GM19467 (cell line): Measurements from ENCODE around the gene ABHD17B.
"Not testable (repeated sequence)": the region's sequence is repeated elsewhere in the genome, so short reads cannot be mapped to it uniquely, and the experiment has no call there.

Experiments
- ATAC-seq: cut with Tn5 transposase; IDR thresholded peaks from one replicate; pipeline ENCODE4 v1.9.1; 2021; ENCODE audit warnings: mild to moderate bottlenecking, moderate library complexity; ENCODE audit not compliant: unreplicated experiment

The ABHD17B gene

DNA sequence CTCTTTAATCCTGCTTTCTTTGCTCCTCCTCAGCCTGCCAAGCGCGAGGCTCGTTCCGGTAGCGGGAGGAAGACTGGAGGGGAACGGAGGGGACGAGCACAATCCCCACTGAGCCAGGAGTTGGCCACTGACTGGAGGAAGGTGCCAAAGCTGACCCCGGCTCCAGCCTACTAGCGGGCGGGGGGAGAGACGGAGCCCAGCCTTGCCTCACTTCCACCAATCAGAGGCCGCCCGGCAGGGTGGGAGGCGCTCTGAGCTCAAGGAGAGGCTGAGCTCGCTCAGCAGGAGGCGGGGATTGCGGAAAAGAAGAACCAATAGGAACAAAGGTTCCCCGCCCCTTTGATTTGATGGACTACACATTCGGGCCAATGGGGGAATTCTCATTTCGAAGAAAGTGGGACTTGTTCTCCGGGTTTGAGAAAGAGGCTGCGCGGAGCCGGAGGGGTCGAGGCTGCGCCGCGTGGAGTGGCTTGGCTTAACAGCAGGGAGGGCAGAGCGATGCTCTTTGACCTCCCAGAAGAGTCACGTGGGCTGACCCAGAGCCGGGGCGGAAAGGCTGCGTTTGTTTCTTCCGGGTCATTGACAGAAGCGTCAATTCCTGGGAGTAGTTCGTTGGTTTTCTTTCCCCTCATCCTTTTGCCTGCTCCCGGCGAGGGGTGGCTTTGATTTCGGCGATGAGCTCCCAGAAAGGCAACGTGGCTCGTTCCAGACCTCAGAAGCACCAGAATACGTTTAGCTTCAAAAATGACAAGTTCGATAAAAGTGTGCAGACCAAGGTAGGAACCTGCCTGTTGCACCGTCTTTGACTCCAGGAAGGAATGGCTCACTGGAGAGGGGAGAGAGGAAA lies at the start of gene ABHD17B, which contains the start of gene C9orf85:
TSS of gene ABHD17B (minus strand) at position 133 of the 847 bp plus-strand sequence. CDS start 36,113 bp downstream, outside the sequence.
TSS of gene C9orf85 (plus strand) at position 579 of the 847 bp plus-strand sequence. CDS start at position 675, 96 bp downstream.
- peak; percentile 93 for ATAC-seq

DNA sequence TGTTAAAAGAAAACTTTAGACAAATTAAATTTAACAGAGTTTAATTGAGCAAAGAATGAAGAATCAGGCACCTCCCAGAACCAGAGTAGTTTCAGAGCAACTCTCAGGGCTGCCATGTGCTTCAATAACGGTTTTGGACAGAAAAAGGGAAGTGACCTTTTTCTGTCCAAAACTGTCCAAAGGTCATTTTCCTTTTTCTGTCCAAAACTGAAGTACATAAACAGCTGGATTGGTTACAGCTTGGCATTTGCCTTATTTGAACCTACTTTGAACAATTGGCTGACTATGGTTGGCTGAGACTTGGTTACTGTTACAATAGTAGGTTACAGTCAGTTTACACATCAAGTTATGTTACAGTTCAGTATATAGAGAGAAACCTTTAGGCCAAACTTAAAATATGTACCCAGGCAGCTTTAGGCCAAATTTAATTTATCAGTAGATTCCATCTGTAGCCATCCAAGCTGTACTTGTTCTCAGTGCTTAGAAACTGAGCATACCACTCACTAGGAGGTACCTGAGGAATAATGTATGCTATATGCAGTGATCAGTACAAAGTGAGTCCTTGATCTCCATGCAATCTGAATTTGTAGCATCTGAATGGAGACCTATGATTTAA lies 44.4 kb upstream of the ABHD17B start:
- peak; percentile 68 for ATAC-seq

DNA sequence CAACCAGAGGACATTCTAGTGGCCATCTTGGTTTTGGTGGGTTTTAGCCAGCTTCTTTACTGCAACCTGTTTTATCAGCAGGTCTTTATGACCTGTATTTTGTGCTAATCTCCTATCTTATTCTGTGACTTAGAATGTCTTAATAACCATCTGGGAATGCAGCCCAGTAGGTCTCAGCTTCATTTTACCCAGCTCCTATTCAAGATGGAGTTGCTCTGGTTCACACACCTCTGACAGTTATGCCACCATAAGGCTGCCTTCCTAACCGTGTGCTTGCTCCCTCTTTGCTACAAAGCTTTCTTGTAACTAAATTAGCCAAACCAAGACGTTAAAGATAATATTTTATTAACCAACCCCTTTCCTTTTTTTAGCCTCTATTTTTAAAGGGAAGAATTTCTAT lies 43.7 kb upstream of the ABHD17B start:
- not testable (repeated sequence) for ATAC-seq

DNA sequence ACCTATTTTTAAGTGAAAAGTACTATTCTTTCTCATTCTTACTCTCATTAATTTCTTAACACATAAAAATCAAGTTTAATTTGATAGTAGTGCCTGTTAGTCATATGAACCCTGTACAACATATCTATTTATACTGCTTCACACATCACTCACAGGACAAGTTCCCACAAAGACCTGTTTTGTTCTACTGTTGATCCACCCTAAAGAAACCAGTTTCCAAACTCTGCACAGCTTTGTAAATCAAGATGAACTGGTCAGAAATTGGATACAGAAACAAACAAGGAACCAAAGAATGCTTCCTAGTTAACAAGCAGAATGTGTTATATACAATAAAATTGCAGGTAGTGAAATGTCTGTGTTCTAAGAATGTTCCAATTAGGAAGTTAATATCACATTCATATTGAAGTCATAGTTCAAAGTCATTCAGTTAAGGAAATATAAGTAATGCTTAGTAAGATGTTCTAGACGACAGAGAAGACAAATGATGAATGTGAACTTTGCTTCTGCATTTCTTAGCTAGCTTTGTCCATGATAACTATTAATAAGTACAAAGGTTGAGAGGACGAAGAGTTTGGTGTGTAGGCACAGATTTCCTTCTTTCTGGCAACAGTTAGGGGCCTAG lies 33.9 kb upstream of the ABHD17B start:
- no peak for ATAC-seq

DNA sequence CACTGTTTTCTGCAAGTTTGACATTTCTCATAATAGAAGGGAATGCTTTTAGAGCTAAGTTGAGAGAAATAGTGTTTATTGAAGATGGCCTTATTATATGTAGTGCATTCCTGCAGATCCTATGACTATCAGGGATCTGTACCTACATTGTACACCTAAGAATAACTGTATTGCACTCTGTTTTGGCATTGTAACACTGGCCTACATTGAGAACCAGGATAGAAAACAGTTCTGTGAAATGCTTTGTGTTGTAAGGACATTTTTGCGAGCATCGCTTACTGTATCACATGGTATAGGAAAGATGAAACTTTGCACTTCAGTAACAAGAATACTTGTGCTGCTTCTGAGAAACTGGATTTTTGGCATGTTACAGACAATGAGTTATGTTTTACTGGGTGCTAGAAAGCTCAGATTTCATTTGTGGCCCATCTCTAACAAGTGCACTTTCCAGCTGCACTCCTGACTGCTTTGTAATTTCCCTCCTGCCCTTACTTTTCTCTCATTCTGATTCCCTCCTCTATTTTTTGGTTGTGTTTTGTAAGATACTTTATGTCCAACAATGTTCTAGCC lies 31.1 kb upstream of the ABHD17B start:
- ATAC-seq, result no peak

DNA sequence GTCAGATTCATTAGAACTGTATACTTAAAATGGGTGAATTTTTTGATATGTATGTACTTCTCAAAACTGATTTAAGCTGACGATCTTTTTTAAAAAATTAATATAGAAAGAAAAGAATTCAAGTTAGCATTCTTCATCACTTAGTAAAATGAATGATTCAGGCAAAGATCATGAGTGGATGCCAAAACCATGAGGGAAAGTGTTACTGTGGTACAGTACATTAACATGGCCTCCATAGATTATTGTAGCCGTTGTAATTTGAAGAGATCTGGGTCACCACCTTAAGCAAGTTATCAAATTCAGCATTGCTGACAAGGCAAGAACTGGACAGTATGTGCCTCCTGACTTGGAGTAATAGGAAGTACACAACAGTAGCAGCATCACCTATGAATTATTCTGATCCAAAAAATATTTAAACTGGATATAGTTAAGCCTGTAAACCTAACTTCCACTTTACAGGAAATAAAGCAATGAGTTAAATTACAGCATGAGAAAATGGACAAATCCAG lies 30.1 kb upstream of the ABHD17B start:
- no peak for ATAC-seq

DNA sequence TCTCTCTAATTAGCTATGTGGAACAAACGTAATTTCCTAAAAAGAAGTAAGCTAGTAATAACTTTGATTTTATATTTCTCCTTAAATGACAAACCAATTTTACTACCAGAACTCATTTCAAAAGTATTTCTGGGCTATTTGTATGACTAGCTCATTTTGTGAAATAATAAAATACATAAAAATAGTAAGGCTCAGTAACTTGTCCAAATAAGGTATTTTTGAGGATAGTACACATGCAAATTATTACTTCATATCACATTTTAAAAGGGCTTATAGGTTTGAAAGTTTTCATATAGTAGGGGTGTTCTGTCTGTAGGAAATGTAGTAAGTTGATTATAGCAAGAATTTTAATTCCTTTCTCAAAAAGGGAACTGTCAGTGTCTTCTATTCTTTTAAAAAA lies 26.9 kb upstream of the ABHD17B start:
- no peak for ATAC-seq

DNA sequence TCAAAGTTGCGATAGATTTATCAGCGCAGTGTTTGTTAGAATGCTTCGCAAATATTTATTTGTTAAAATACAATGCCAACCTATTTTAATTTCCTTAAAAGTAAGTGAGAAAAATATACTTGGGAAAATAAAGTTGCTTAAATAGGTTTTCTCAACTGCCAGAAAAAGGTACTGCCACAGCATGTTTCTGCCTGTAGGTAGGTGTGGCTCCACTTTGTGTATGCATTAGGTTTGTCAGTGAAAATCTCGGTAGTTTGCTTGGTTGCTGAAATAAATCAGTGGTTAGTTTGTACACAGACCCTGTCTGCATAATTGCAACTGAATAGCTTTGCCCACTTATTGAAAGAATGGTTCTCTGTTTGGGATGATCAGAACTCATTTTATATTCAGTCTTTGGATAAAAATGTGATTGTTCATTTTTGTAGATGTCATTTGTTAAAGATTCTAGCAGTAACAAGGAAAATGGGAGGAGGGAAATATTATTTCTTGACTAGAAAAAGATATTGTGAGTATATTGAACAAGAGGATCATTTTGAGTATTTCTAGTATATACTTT lies 26.2 kb upstream of the ABHD17B start:
- ATAC-seq, result no peak

DNA sequence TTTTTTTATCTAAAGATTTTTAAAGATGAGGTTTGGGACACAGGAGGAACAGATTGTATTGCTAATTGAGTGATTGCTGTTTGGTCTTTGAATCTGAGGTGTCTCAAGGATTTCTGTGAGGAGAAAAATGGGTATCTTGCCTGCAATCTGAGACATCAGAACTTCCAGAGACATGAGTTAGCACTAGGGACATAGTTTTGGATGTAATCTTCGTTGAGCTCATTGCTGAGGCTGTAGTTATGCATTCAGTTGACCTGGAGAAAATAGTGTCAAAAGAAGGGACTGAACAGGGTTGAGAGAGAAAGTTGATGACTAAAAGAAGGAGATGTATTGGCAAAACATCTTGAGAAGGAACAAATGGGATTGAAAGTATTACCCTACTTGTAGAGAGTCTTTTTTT lies 25.1 kb upstream of the ABHD17B start:
- ATAC-seq, result no peak

DNA sequence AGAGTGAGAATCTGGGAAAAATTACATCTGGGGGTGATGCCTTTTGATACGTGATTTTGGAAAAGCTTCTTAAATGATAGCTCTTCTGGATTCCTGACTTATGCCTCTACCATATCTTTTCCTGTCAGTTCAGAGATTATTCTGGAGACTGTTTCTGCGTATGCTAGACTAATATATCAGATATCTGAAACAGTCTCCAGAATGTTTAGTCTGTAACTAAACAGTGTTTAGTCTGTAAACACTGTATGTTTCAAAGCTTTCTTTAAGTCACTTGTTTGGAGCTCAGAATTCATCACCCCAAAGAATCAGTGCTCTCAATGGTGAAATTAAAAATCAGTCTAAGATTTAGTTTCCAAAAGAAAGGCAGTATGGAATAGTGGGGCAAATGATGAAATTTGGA lies 20.2 kb upstream of the ABHD17B start:
- no peak for ATAC-seq

DNA sequence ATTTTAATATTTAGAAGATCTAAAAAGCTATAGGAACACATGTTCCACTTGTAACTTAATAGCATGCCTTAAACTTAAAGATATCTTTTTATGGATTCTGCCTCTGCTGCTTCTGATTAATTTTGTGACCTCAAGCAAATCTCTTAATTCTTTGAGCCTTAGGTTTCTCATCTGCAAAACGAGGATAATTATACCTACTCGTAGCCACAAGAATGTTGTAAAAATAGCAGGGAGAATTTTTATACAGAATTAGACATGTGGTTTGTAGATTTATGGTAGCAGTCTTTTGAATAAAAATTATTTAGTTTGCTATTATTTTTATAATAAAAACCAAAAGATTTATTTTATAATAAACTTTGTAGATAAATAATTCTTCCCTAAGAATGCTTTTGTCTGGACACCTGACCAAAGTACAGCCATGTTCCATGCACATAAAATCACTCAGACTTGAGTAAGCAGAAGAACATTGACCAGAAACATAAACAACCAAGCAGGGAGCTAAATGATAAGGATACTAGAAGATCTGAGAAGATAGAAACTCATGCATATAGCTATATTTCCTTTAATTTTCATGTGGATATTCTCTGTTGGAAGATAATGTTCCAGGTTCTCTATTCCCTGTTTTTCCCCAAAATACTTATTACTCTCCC lies 18.9 kb upstream of the ABHD17B start:
- ATAC-seq, result no peak

DNA sequence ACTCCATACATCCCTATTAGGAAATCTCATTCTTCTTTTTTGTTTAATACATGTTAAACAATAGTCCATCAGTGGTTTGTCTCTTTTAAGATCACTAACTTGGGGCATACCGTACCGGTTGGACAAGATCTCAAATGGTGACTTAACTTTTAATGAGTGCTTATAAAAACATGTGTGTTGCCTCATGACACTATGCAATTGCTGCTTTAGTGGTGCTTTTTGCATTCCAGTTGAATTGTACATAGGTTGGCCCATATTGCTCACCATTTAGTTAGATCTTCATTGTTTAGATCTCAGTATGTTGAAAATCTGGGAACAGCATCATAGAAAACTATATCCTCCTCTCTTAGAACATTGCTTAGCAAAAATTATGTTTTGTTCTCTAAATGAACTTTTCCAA lies 18.2 kb upstream of the ABHD17B start:
- ATAC-seq, result no peak

DNA sequence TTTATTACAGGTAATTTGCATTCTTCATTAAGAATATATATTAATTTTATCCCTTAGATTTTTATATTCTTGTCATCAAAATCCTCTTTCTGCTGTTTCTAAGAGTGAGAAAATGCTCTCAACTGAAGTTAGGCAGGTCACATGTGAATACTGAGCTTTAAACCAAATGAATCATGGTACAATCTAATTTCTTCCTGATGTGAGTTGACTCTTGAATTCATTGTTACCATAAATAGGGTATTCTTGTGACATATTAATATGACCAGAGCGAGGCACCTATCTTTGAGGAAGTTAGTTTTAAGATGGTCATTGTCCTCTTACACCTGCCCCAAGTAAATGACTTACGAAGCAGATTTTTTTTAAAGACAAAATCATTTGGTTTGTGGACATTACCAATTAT lies 17.8 kb upstream of the ABHD17B start:
- no peak for ATAC-seq

DNA sequence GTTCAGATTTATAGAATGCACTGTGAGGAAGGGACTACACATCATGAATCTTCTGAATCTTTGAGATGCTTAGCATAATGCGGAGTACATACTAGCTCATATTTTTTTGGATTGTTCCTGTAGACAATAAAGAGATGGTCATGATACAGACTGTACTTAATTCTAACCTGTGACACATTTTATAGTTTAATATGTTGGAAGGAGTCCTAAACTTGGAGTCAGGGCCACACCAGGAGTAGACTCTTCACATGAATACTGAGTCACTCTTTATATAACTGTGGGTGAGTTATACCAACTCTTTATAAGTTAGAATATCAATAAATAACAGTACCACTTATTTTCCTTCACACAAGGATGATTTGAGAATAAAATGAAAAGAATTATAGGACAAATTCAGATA lies 17.4 kb upstream of the ABHD17B start:
- no peak for ATAC-seq

DNA sequence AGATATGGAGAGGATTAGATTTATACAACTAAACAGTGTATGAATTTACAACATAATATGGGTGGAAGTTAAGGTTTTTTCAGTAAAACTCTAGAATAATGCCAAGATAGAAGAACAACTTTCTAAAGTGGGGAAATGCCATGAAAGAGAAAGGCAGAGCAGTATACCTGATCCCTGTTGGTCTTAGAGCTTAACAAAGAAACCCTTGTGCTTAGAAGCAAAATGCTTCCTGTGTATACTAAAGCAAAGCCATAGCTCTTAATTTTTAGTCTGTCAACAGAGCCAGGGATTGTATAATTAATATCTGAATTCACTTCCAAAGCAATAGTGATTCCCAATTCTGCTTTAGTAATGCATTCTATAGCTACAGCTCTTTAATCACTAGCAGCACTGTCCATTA lies 14.8 kb upstream of the ABHD17B start:
- no peak for ATAC-seq

DNA sequence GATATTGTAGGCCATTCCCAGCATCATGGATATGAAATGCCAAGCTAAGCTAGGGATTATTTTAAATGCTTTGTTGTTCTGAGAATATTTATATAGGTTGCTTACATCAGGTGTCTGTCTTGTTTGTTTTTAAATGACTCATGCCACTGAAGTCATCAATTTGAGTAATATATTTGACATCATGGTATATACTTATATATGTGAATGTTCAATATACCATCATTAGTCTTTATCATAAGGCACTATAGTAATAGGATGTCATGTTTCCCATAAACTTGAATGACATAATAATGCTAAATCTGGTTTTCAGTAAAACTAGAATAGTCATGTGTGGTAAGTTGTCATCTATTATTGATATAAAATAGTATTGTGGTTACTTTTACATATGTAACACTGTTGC lies 13.6 kb upstream of the ABHD17B start:
- no peak for ATAC-seq

DNA sequence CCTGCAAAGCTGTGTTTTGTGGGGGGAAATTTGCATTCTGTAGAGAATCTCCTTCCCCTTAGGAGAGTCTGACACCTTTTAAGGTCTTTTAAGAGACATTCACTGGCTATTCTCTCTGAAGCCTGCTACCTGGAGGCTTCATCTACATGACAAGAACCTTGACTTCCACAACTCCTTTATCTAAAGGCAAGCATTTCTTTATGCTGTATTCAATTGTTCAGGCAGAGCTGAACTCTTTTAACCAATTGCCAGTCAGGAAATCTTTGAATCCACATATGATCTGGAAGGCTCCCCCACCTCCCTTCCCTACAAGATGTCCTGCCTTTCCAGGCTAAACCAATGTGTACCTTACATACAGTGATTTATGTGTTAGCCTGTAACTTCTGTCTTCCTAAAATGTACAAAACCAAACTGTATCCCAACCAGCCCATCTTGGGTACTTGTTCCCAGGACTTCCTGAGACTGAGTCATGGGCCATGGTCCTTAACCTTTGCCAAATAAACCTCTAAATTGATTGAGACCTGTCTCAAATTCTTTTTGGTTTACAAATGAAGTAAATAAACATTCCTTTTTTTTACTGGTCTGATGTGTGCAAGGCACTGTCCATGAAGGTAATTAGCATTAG lies 10.3 kb upstream of the ABHD17B start:
- no peak for ATAC-seq

DNA sequence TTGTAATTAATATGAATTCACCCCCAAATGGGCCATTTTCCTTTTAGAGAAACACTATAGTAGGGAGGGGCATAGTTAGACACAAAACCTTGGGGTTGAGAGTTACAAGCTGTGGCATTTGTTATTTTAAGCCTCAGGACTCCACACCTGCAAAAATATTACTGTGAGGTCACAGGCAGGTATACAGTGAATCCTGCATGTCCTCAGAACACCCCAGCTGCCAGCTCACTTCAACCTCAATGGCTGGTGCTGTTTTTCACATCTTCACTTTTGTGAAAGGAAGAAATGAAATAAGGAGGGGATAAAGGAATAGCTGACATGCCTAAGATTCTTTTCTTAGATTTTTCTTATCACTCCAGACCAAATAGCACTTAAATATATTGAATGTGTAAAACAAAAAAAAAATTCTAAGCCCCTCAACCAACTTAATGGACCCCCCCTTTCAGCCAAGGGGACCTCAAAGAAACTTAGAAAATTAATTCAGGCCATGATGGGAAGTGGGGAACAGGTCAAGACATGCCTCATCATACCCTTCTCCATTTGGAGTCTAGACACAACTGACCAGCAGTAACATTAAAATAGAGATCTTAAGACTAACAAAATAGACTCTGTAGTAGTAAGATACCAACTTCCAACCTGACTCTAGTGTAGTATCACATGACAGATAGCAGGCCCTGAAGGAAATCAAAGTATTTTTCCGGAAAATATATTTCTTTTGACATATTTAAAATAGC lies 9.6 kb upstream of the ABHD17B start:
- no peak for ATAC-seq

DNA sequence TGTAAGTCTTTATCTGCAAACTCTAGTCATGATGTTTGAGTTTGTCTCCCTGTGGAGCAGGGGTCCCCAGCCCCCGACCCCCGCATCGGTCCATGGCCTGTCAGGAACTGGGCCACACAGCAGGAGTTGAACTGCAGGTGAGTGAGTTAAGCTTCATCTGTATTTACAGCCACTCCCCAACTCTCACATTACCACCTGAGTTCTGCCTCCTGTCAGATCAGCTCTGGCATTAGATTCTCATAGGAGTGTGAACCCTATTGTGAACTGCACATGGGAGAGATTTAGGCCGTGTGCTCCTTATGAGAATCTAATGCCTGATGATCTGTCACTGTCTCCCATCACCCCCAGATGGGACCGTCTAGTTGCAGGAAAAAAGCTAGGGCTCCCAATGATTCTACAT lies 7.4 kb upstream of the ABHD17B start:
- ATAC-seq, result no peak
